ENCODE results near the gene COG6. TPM values are rescaled to one million over a fixed set of nuclear protein-coding genes. Genes with fewer than 3 reads are reported as not detected.

The COG6 gene
- total RNA-seq, 2 experiments from 2014 or later = 30.1 to 33.2 TPM

DNA sequence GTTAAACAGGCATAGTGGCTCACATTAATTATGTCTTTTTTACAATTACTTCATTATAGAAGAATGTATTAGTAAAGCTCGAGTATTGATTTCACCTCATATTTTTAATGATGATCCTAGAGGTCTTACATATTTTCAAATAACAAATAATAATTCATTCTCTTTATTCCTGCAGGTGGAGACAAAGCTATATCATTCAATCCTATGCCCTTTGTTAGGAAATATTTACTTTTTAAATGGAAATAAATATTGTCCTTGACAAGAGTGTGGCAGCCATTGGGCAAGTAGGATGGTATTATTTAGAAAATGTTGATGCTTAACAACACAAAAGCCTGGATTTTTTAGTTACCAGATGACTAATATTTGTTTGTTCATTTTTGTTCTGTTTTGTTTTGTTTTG lies 127.6 kb downstream of the COG6 start:
- Histone ChIP-seq H3K4me1 (ENCODE audit: insufficient read depth, low read length, poor library complexity, severe bottlenecking) (no peaks in the 10 kb centered on the region), H3K4me2 (ENCODE audit: low read length) (no peak overlapping the region), H3K9me2 (ENCODE audit: insufficient read depth, low read length) (no peaks in the 10 kb centered on the region), H3K4me3 (ENCODE audit: low read depth, low read length, poor library complexity, severe bottlenecking) (no peak overlapping the region), H4K20me1 (ENCODE audit: insufficient read depth, low read length) (no peaks in the 10 kb centered on the region), H2AFZ (ENCODE audit: low read length) (no peak overlapping the region), H3K27ac (ENCODE audit: low read depth, low read length, poor library complexity, severe bottlenecking) (no peak overlapping the region), H3K79me2 (ENCODE audit: insufficient read depth, low read depth, low read length) (no peaks in the 10 kb centered on the region), H3K36me3 (ENCODE audit: insufficient read depth, low read length) (no peaks in the 10 kb centered on the region), H3K9me3 (ENCODE audit: low read length) (no peaks in the 10 kb centered on the region)
- CTCF ChIA-PET (ENCODE audit: unreplicated experiment) = no interaction called here
- intact Hi-C loops (cut with micrococcal nuclease; ENCODE audit: unreplicated experiment) = no loop called here
- peak; percentile 24 for DNase-seq (ENCODE audit: low spot score)
- POLR2A ChIA-PET = interaction anchor here (0.6 to 0.9 kb wide), 2 partner anchors 12 to 861 kb away, joined by 3 read pairs; no protein-coding TSS in a partner anchor
- BruUV-seq (replicated peaks) = no TSS peak
- TF ChIP-seq EZH2phosphoT487 (IDR thresholded peaks at IDR 0.05; ENCODE audit: borderline replicate concordance, low read depth, low read length) = no peak
- peak; percentile 73 for TF ChIP-seq CTCF (conservative IDR thresholded peaks at IDR 0.05; ENCODE audit: low read length)

DNA sequence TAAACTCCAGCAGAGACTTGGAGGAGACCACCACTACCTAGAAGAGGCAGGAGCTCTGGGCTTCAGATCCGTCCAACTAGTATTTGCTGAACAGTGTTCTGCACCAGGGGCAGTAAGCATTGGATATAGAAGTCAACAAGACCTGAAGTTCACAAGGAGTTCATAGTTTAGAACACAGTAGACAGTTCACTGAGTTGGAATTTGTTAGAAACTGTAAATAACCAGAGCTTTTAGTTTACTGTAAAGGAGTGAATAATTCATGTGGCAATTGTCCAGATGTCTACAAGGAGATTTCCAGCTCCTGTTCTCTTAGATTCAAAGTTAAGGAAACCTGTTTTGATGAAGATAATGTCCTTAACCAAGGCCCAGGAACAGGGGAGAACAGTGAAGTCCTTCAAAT lies 128.9 kb downstream of the COG6 start:
- ChIA-PET POLR2A (no interaction called here), CTCF (ENCODE audit: unreplicated experiment) (no interaction called here)
- TF ChIP-seq CTCF (conservative IDR thresholded peaks at IDR 0.05; ENCODE audit: low read length) (no peak), EZH2phosphoT487 (IDR thresholded peaks at IDR 0.05; ENCODE audit: borderline replicate concordance, low read depth, low read length) (no peak)
- no peaks in the 10 kb centered on the region for H3K36me3 ChIP-seq (ENCODE audit: insufficient read depth, low read length)
- no peak for DNase-seq (ENCODE audit: low spot score)
- H3K79me2 ChIP-seq (ENCODE audit: insufficient read depth, low read depth, low read length) = no peaks in the 10 kb centered on the region
- no peak overlapping the region for H3K4me2 ChIP-seq (ENCODE audit: low read length)
- H3K4me1 ChIP-seq (ENCODE audit: insufficient read depth, low read length, poor library complexity, severe bottlenecking) = no peaks in the 10 kb centered on the region
- no peak overlapping the region for H3K27ac ChIP-seq (ENCODE audit: low read depth, low read length, poor library complexity, severe bottlenecking)
- H3K9me2 ChIP-seq (ENCODE audit: insufficient read depth, low read length) = no peaks in the 10 kb centered on the region
- H2AFZ ChIP-seq (ENCODE audit: low read length) = no peak overlapping the region
- no peak overlapping the region for H3K4me3 ChIP-seq (ENCODE audit: low read depth, low read length, poor library complexity, severe bottlenecking)
- BruUV-seq (replicated peaks) = no TSS peak
- 0 out of 2 replicates have a peak, but pooled peaks cover 5% of the 10 kb centered on the region for H3K9me3 ChIP-seq (ENCODE audit: low read length)
- intact Hi-C loops (cut with micrococcal nuclease; ENCODE audit: unreplicated experiment) = no loop called here
- H4K20me1 ChIP-seq (ENCODE audit: insufficient read depth, low read length) = no peaks in the 10 kb centered on the region

- H3K4me2 ChIP-seq (ENCODE audit: low read length) = no peak overlapping the region
- no peak for TF ChIP-seq CTCF (conservative IDR thresholded peaks at IDR 0.05; ENCODE audit: low read length)
- no peak for TF ChIP-seq EZH2phosphoT487 (IDR thresholded peaks at IDR 0.05; ENCODE audit: borderline replicate concordance, low read depth, low read length)
- no TSS peak for BruUV-seq (replicated peaks)
- ChIA-PET CTCF (ENCODE audit: unreplicated experiment) (no interaction called here), POLR2A (no interaction called here)
- no peaks in the 10 kb centered on the region for H3K9me2 ChIP-seq (ENCODE audit: insufficient read depth, low read length)
- no peak overlapping the region for H3K27ac ChIP-seq (ENCODE audit: low read depth, low read length, poor library complexity, severe bottlenecking)
- H3K79me2 ChIP-seq (ENCODE audit: insufficient read depth, low read depth, low read length) = no peaks in the 10 kb centered on the region
- intact Hi-C loops (cut with micrococcal nuclease; ENCODE audit: unreplicated experiment) = no loop called here
- H3K4me1 ChIP-seq (ENCODE audit: insufficient read depth, low read length, poor library complexity, severe bottlenecking) = no peaks in the 10 kb centered on the region
- no peak overlapping the region for H2AFZ ChIP-seq (ENCODE audit: low read length)
- H4K20me1 ChIP-seq (ENCODE audit: insufficient read depth, low read length) = no peaks in the 10 kb centered on the region
- H3K9me3 ChIP-seq (ENCODE audit: low read length) = 0 out of 2 replicates have a peak, but pooled peaks cover 5% of the 10 kb centered on the region
- H3K4me3 ChIP-seq (ENCODE audit: low read depth, low read length, poor library complexity, severe bottlenecking) = no peak overlapping the region
- no peak for DNase-seq (ENCODE audit: low spot score)
- H3K36me3 ChIP-seq (ENCODE audit: insufficient read depth, low read length) = no peaks in the 10 kb centered on the region
These were observed 130.6 kb downstream of the COG6 start for GRCh38 chr13:39786091-39786490.
